HEK293 (cell line): Measurements from ENCODE around the gene RGS7.
"Not testable (repeated sequence)": the region's sequence is repeated elsewhere in the genome, so short reads cannot be mapped to it uniquely, and the experiment has no call there.

Source experiments
- CTCF ChIA-PET: fragments of 350-600 bp; formaldehyde crosslinking; extraction: SDS; loops from one replicate; lab custom pipeline; 2021; ENCODE audit warnings: antibody characterized with exemption; lab: Yijun Ruan, JAX
- POLR2A ChIA-PET: fragments of 300-600 bp; formaldehyde crosslinking; extraction: SDS; loops from one replicate; lab custom pipeline; 2020; ENCODE audit warnings: antibody characterized with exemption, inconsistent platforms; lab: Yijun Ruan, JAX
- H3K27ac ChIP-seq: fragments of 200-500 bp; sonication (Bioruptor generic); 2 replicates; pipeline ENCODE4 v1.5.1; 2014; ENCODE audit warnings: low read depth, low read length, control low read depth, inconsistent platforms; ENCODE audit errors: extremely low read depth
- H3K36me3 ChIP-seq, 2 experiments: fragments of 200-500 bp in 1 of 2; sonication (Bioruptor generic) in 1 of 2; 1 replicate in 1 of 2; 2 replicates in 1 of 2; pipeline ENCODE4 v1.5.1; 2014 to 2017; ENCODE audit warnings: inconsistent platforms in 2 of 2, low read length in 2 of 2; ENCODE audit not compliant: control insufficient read depth in 2 of 2, insufficient read depth in 1 of 2
- H3K4me1 ChIP-seq: fragments of 200-500 bp; sonication (Bioruptor generic); 2 replicates; pipeline ENCODE4 v1.5.1; 2014; ENCODE audit warnings: mild to moderate bottlenecking, low read length, inconsistent platforms; ENCODE audit not compliant: control insufficient read depth, insufficient read depth
- H3K4me3 ChIP-seq: 2 replicates; pipeline ENCODE4 v1.5.1; 2011; ENCODE audit warnings: low read depth, mild to moderate bottlenecking, control low read depth, low read length, moderate library complexity
- H3K9me3 ChIP-seq: fragments of 200-500 bp; sonication (Bioruptor generic); 2 replicates; pipeline ENCODE4 v1.5.1; 2014; ENCODE audit warnings: low read depth, low read length, inconsistent platforms; ENCODE audit not compliant: control insufficient read depth, insufficient read depth
- IKZF3 ChIP-seq: fragments of 450-650 bp; IDR thresholded peaks from 2 replicates; pipeline ENCODE4 v1.5.0; 2018; ENCODE audit warnings: missing biosample characterization, mild to moderate bottlenecking, missing genetic modification characterization, moderate library complexity
- SALL2 ChIP-seq: fragments of 450-650 bp; formaldehyde crosslinking; IDR thresholded peaks from 2 replicates; pipeline ENCODE4 v1.5.0; 2017; ENCODE audit warnings: missing biosample characterization, mild to moderate bottlenecking, missing genetic modification characterization, borderline replicate concordance
- SP2 ChIP-seq: fragments of 450-650 bp; formaldehyde crosslinking; IDR thresholded peaks from 2 replicates; pipeline ENCODE4 v1.5.1; 2016; ENCODE audit warnings: missing biosample characterization, missing genetic modification characterization
- TRIM28 ChIP-seq: IDR thresholded peaks from 2 replicates; pipeline ENCODE4 v1.6.1; 2011; ENCODE audit warnings: low read length, control low read depth, borderline replicate concordance
- ZBTB20 ChIP-seq: fragments of 450-650 bp; formaldehyde crosslinking; IDR thresholded peaks from 2 replicates; pipeline ENCODE4 v1.5.1; 2016; ENCODE audit warnings: missing biosample characterization, missing genetic modification characterization
- ZNF214 ChIP-seq: fragments of 450-650 bp; formaldehyde crosslinking; IDR thresholded peaks from 2 replicates; pipeline ENCODE4 v1.5.1; 2017; ENCODE audit warnings: missing biosample characterization, mild to moderate bottlenecking, missing genetic modification characterization, borderline replicate concordance
- ZNF544 ChIP-seq: fragments of 450-650 bp; formaldehyde crosslinking; IDR thresholded peaks from 2 replicates; pipeline ENCODE4 v1.5.0; 2017; ENCODE audit warnings: missing biosample characterization, missing genetic modification characterization
- ZNF555 ChIP-seq: fragments of 450-650 bp; formaldehyde crosslinking; conservative IDR thresholded peaks from 2 replicates; pipeline ENCODE4 v1.5.1; 2017; ENCODE audit warnings: missing biosample characterization, mild to moderate bottlenecking, missing genetic modification characterization, inconsistent platforms
- ZNF843 ChIP-seq: fragments of 450-650 bp; formaldehyde crosslinking; IDR thresholded peaks from 2 replicates; pipeline ENCODE4 v1.5.1; 2016; ENCODE audit warnings: missing biosample characterization, missing genetic modification characterization
- ZSCAN23 ChIP-seq: fragments of 450-650 bp; formaldehyde crosslinking; IDR thresholded peaks from 2 replicates; pipeline ENCODE4 v1.5.1; 2016; ENCODE audit warnings: missing biosample characterization, missing genetic modification characterization
- TF ChIP-seq, protein P1 (sequence below): fragments of 450-650 bp; formaldehyde crosslinking; IDR thresholded peaks from 2 replicates; pipeline ENCODE4 v1.5.1; 2017; ENCODE audit warnings: missing biosample characterization, missing genetic modification characterization
- TF ChIP-seq, protein P2 (sequence below): fragments of 450-650 bp; formaldehyde crosslinking; IDR thresholded peaks from 2 replicates; pipeline ENCODE4 v1.5.1; 2016; ENCODE audit warnings: missing biosample characterization, missing genetic modification characterization
- TF ChIP-seq, protein P3 (sequence below): sonication (generic); formaldehyde crosslinking; IDR thresholded peaks from 2 replicates; pipeline ENCODE4 v1.8.1; 2022; ENCODE audit warnings: mild to moderate bottlenecking, moderate library complexity, missing genetic modification reagents
- TF ChIP-seq, protein P4 (sequence below): fragments of 450-650 bp; formaldehyde crosslinking; optimal IDR thresholded peaks from 2 replicates; pipeline ENCODE3; 2016; ENCODE audit warnings: missing biosample characterization, mild to moderate bottlenecking, missing genetic modification characterization
- TF ChIP-seq, protein P5 (sequence below): fragments of 450-650 bp; formaldehyde crosslinking; IDR thresholded peaks from 2 replicates; pipeline ENCODE4 v1.5.1; 2016; ENCODE audit warnings: missing biosample characterization, missing genetic modification characterization, borderline replicate concordance

RGS7 gene

DNA sequence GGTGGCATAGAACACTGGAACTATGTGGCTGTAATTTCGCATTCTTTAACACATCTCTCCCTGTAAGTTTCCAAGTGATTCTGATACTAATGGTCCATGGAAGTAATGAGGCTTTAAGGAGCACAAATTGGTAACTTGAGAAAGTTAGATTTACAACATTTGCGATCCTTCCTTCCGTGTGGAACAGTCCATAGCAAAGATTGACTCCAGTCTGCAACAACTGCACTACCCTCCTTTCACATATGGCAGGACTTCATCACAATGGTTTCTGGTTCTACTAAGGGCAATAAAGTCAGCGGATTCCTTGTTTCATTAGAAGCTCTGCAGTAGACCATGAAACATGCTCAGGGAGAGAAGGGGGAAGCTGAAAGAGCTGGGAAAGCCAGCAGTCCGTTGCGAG is 261.2 kb downstream of the RGS7 start:
- Histone ChIP-seq H3K36me3 (no peaks in the 10 kb centered on the region), H3K9me3 (no peaks in the 10 kb centered on the region), H3K27ac (no peak overlapping the region), H3K4me1 (no peaks in the 10 kb centered on the region), H3K4me3 (no peak overlapping the region)
- TF ChIP-seq SALL2 (tag by site-specific recombination) (no peak), ZNF214 (tag by site-specific recombination) (no peak), ZSCAN23 (tag by site-specific recombination) (no peak), ZNF544 (no peak)
- TF ChIP-seq, protein P1, sequence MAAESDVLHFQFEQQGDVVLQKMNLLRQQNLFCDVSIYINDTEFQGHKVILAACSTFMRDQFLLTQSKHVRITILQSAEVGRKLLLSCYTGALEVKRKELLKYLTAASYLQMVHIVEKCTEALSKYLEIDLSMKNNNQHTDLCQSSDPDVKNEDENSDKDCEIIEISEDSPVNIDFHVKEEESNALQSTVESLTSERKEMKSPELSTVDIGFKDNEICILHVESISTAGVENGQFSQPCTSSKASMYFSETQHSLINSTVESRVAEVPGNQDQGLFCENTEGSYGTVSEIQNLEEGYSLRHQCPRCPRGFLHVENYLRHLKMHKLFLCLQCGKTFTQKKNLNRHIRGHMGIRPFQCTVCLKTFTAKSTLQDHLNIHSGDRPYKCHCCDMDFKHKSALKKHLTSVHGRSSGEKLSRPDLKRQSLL (tag by site-specific recombination): no peak
- TF ChIP-seq, protein P2, sequence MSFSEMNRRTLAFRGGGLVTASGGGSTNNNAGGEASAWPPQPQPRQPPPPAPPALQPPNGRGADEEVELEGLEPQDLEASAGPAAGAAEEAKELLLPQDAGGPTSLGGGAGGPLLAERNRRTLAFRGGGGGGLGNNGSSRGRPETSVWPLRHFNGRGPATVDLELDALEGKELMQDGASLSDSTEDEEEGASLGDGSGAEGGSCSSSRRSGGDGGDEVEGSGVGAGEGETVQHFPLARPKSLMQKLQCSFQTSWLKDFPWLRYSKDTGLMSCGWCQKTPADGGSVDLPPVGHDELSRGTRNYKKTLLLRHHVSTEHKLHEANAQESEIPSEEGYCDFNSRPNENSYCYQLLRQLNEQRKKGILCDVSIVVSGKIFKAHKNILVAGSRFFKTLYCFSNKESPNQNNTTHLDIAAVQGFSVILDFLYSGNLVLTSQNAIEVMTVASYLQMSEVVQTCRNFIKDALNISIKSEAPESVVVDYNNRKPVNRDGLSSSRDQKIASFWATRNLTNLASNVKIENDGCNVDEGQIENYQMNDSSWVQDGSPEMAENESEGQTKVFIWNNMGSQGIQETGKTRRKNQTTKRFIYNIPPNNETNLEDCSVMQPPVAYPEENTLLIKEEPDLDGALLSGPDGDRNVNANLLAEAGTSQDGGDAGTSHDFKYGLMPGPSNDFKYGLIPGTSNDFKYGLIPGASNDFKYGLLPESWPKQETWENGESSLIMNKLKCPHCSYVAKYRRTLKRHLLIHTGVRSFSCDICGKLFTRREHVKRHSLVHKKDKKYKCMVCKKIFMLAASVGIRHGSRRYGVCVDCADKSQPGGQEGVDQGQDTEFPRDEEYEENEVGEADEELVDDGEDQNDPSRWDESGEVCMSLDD (tag by site-specific recombination): no peak
- TF ChIP-seq, protein P3, sequence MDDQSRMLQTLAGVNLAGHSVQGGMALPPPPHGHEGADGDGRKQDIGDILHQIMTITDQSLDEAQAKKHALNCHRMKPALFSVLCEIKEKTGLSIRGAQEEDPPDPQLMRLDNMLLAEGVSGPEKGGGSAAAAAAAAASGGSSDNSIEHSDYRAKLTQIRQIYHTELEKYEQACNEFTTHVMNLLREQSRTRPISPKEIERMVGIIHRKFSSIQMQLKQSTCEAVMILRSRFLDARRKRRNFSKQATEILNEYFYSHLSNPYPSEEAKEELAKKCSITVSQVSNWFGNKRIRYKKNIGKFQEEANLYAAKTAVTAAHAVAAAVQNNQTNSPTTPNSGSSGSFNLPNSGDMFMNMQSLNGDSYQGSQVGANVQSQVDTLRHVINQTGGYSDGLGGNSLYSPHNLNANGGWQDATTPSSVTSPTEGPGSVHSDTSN (CRISPR knock-in tag): no peak
- ChIA-PET CTCF (no interaction called here), POLR2A (interaction anchor here (0.9 kb wide), 1 partner anchor 19 kb away, joined by 3 read pairs; no protein-coding TSS in a partner anchor)

DNA sequence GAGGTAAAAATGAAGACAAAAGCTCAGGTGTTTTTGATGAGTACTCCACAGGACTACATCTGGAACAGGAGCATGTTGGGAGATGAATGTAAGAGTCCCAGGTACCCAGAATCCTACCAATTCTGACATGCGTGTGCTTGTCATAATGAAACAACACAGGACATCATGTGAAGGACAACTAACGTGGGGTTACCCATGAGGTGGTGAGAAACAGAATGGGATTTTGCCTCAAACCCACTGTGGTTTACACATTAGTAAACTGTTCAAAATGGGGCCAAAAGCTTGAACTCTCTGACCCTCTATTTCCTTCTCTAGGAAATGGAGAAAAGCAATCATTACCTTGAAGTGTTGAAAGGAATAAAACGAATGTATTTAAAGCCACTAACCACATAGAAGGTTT is 266.2 kb downstream of the RGS7 start:
- H3K36me3 ChIP-seq: no peaks in the 10 kb centered on the region
- no peak overlapping the region for H3K27ac ChIP-seq
- H3K9me3 ChIP-seq: no peaks in the 10 kb centered on the region
- POLR2A ChIA-PET: no interaction called here
- H3K4me1 ChIP-seq: no peaks in the 10 kb centered on the region
- CTCF ChIA-PET: no interaction called here
- H3K4me3 ChIP-seq: no peak overlapping the region
- TF ChIP-seq TRIM28: no peak

DNA sequence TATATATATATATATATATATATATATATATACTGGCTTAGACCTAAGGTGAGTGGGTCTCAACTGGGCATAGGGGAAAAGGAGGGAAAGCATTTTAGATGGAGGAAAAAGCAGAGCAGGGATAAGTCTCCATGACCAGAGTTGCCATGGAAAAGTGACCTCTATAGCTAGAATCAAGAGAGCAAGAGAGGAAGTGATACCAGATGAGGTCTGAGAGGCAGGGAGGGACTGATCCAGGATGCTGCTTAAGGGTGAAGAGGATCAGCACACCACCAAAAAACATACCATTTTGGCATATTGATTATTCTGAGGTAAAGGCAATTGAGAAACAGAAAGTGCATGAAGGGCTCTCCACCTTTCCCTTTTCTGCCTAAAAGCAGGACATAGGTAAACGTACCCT is 267.9 kb downstream of the RGS7 start:
- H3K27ac ChIP-seq, POLR2A ChIA-PET, H3K4me3 ChIP-seq, H3K4me1 ChIP-seq, H3K9me3 ChIP-seq, H3K36me3 ChIP-seq, CTCF ChIA-PET: not testable (repeated sequence)

DNA sequence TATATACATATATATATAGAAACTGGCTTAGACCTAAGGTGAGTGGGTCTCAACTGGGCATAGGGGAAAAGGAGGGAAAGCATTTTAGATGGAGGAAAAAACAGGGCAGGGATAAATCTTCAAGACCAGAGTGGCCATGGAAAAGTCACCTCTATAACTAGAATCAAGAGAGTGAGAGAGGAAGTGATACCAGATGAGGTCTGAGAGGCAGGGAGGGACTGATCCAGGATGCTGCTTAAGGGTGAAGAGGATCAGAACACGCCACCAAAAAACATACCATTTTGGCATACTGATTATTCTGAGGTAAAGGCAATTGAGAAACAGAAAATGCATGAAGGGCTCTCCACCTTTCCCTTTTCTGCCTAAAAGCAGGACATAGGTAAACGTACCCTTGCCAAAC is 268.9 kb downstream of the RGS7 start:
- POLR2A ChIA-PET, H3K27ac ChIP-seq, CTCF ChIA-PET, H3K36me3 ChIP-seq, H3K9me3 ChIP-seq, H3K4me3 ChIP-seq, H3K4me1 ChIP-seq: not testable (repeated sequence)

DNA sequence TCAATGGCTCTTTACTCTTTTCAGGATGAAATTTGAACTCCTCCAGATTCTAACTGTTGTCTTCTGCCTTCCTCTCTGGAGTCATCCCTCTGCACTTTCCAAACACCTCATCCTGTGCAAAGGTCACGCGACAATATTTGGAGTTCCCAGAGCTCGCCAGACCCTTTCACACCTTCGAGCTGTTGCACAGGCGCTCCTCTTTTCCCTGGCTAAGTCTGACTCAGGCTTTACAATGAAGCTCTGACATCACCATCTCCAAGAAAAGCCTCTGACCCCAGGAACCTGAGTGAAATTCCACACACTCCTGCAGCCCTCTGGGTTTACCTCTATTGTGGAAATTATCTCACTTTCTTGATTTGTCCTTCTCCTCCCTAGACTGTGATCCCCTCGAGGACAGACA is 270.3 kb downstream of the RGS7 start:
- POLR2A ChIA-PET: interaction anchor here (0.7 kb wide), 1 partner anchor 485 kb away, joined by 3 read pairs; no protein-coding TSS in a partner anchor
- CTCF ChIA-PET: no interaction called here
- H3K36me3 ChIP-seq: no peaks in the 10 kb centered on the region
- no peaks in the 10 kb centered on the region for H3K4me1 ChIP-seq
- H3K9me3 ChIP-seq: no peaks in the 10 kb centered on the region
- H3K27ac ChIP-seq: no peak overlapping the region
- no peak overlapping the region for H3K4me3 ChIP-seq
- TF ChIP-seq ZNF843 (no peak), IKZF3 (tag by site-specific recombination) (no peak), ZNF555 (tag by site-specific recombination) (no peak), ZBTB20 (no peak), SP2 (tag by site-specific recombination) (no peak)
- TF ChIP-seq, protein P4, sequence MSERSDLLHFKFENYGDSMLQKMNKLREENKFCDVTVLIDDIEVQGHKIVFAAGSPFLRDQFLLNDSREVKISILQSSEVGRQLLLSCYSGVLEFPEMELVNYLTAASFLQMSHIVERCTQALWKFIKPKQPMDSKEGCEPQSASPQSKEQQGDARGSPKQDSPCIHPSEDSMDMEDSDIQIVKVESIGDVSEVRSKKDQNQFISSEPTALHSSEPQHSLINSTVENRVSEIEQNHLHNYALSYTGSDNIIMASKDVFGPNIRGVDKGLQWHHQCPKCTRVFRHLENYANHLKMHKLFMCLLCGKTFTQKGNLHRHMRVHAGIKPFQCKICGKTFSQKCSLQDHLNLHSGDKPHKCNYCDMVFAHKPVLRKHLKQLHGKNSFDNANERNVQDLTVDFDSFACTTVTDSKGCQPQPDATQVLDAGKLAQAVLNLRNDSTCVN (tag by site-specific recombination): no peak
- TF ChIP-seq, protein P5, sequence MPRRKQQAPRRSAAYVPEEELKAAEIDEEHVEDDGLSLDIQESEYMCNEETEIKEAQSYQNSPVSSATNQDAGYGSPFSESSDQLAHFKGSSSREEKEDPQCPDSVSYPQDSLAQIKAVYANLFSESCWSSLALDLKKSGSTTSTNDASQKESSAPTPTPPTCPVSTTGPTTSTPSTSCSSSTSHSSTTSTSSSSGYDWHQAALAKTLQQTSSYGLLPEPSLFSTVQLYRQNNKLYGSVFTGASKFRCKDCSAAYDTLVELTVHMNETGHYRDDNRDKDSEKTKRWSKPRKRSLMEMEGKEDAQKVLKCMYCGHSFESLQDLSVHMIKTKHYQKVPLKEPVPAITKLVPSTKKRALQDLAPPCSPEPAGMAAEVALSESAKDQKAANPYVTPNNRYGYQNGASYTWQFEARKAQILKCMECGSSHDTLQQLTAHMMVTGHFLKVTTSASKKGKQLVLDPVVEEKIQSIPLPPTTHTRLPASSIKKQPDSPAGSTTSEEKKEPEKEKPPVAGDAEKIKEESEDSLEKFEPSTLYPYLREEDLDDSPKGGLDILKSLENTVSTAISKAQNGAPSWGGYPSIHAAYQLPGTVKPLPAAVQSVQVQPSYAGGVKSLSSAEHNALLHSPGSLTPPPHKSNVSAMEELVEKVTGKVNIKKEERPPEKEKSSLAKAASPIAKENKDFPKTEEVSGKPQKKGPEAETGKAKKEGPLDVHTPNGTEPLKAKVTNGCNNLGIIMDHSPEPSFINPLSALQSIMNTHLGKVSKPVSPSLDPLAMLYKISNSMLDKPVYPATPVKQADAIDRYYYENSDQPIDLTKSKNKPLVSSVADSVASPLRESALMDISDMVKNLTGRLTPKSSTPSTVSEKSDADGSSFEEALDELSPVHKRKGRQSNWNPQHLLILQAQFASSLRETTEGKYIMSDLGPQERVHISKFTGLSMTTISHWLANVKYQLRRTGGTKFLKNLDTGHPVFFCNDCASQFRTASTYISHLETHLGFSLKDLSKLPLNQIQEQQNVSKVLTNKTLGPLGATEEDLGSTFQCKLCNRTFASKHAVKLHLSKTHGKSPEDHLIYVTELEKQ (tag by site-specific recombination): no peak
